ENCODE data around the gene TP53RK.

The TP53RK gene

GRCh38 chr20:46637427-46638133 is 51.7 kb downstream of the TP53RK start:
- no peak for DNase-seq

- no peak for DNase-seq
These were observed 52.2 kb downstream of the TP53RK start for GRCh38 chr20:46637020-46637419.

GRCh38 chr20:46636514-46636913 is 52.7 kb downstream of the TP53RK start:
- no peak for DNase-seq

- no peak for DNase-seq
These were observed 53.6 kb downstream of the TP53RK start for GRCh38 chr20:46635514-46636136.

GRCh38 chr20:46634528-46634927 is 54.7 kb downstream of the TP53RK start:
- no peak for DNase-seq

Data from EL (cell line).